ENCODE measurements around the gene PKM. TPM values are rescaled to one million over a fixed set of nuclear protein-coding genes. Genes with fewer than 3 reads are reported as not detected.

Gene PKM
- total and polyA plus RNA-seq, 9 of the 15 experiments (the other 6 are each of a cell fraction or from before 2014, with no cell fraction given), result 140 to 825 (median 383) TPM

DNA sequence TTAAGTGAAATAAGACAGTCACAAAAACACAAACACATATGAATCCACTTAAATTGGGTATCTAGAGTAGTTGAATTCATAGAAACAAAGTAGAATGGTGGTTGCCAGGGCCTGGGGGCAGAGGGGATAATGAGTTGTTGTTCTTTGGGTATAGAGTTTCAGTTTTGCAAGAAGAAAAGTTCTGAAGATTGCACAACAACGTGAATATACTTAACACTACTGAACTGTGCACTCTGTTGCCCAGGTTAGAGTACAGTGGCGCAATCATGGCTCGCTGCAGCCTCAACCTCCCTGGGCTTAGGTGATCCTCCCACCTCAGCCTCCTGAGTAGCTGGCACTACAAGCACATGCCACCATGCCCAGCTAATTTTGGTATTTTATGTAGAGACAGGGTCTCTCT lies 48.3 kb downstream of the PKM start:
- Histone ChIP-seq H2AFZ (ENCODE audit: low read depth, low read length) (no peak overlapping the region), H3K27ac (ENCODE audit: extremely low read depth, low read depth, low read length) (no peak overlapping the region), H3K9ac (ENCODE audit: insufficient read depth in 1 of 2, low read depth in 2 of 2, low read length in 2 of 2) (no peak overlapping the region), H4K20me1 (replicated peaks; ENCODE audit: control insufficient read depth, insufficient read depth, low read length) (0 out of 2 replicates have a peak, but pooled peaks cover 4% of the 10 kb centered on the region), H3K9me1 (ENCODE audit: control insufficient read depth, insufficient read depth, low read length) (no peaks in the 10 kb centered on the region), H3K27me3 (ENCODE audit: control insufficient read depth in 2 of 2, insufficient read depth in 2 of 2, low read length in 2 of 2) (peaks cover 39 to 52% of the 10 kb centered on the region in 2 experiments), H3K79me2 (ENCODE audit: control insufficient read depth, insufficient read depth, low read length) (no peaks in the 10 kb centered on the region), H3K36me3 (ENCODE audit: control insufficient read depth, insufficient read depth, low read length) (no peaks in the 10 kb centered on the region), H3K4me1 (replicated peaks in 1 of 2; ENCODE audit: control insufficient read depth in 2 of 2, insufficient read depth in 2 of 2, low read length in 2 of 2) (peaks cover 0 to 7% of the 10 kb centered on the region in 2 experiments; a peak in 1 of 5 replicates), H3K4me3 (no peak overlapping the region), H3K9me3 (replicated peaks; ENCODE audit: control insufficient read depth, insufficient read depth, low read depth, low read length) (no peaks in the 10 kb centered on the region), H3K4me2 (ENCODE audit: insufficient read depth, low read length) (no peak overlapping the region)
- ChIA-PET CTCF (ENCODE audit: low intra/inter-chr PET ratio) (no interaction called here), POLR2A (interaction anchor here (0.9 kb wide), 1 partner anchor 16 kb away, joined by 3 read pairs; no protein-coding TSS in a partner anchor)
- DNase-seq (ENCODE audit: extremely low read depth in 1 of 4, low spot score in 3 of 4), result no peak
- FAIRE-seq, result no peak
- WGBS (ENCODE audit: insufficient coverage, low coverage, missing lambda C conversion rate), result 0% methylated on average over 3 of the region's 3 CpGs
- BruUV-seq (replicated peaks), result no TSS peak
- TF ChIP-seq ZNF431 (CRISPR knock-in tag; IDR thresholded peaks at IDR 0.05) (no peak), CEBPB (tag; IDR thresholded peaks at IDR 0.05) (peak; percentile 81), SUPT5H (IDR thresholded peaks at IDR 0.05) (no peak), NCOA4 (IDR thresholded peaks at IDR 0.05; ENCODE audit: partially characterized antibody) (no peak), ILF3 (IDR thresholded peaks at IDR 0.05; ENCODE audit: borderline replicate concordance) (no peak), CEBPG (CRISPR knock-in tag; IDR thresholded peaks at IDR 0.05) (no peak), CEBPG (tag; conservative IDR thresholded peaks at IDR 0.05 in 1 of 2, IDR thresholded peaks at IDR 0.05 in 1 of 2) (peak; percentile 37 to 60; a peak in 2 of 4 replicates), FUS (optimal IDR thresholded peaks at IDR 0.05; ENCODE audit: low read depth, low read length) (no peak)
- intact Hi-C loops (cut with micrococcal nuclease), result no loop called here
- no peak for ATAC-seq
- in situ Hi-C loops (cut with MboI), result no loop called here
